Activated CD8-positive, alpha-beta T cell treated with anti-CD3 and anti-CD28 coated beads, Interleukin-2, amount 10 ng/mL, durations not matched to agents 7 days and 5 days (primary cell): ENCODE results near the gene EFHD2. TPM values are rescaled to one million over a fixed set of nuclear protein-coding genes. Genes with fewer than 3 reads are reported as not detected.
"Not testable (repeated sequence)": the region's sequence is repeated elsewhere in the genome, so short reads cannot be mapped to it uniquely, and the experiment has no call there.

ENCODE experiments used
- ATAC-seq: fragments of 150-1000 bp; cut with Tn5 transposase; one replicate; pipeline ENCODE4 v1.10.0; 2021; ENCODE audit warnings: moderate library complexity
- CTCF ChIA-PET: fragments of 350-600 bp; sonication (Branson Sonifier 250); formaldehyde crosslinking; loops from one replicate; lab custom pipeline; 2021; ENCODE audit warnings: antibody characterized with exemption; lab: Charles Lee
- POLR2A ChIA-PET: fragments of 350-600 bp; sonication (Branson Sonifier 250); formaldehyde crosslinking; loops from one replicate; lab custom pipeline; 2021; ENCODE audit warnings: antibody characterized with exemption; lab: Charles Lee
- DNase-seq: peaks from one replicate; pipeline ENCODE4 v3.0.0-alpha.2; 2020
- H3K27ac Mint-ChIP-seq: one replicate; pipeline ENCODE4 v1.8.0; 2021; ENCODE audit warnings: mild to moderate bottlenecking, mixed read lengths
- H3K27me3 Mint-ChIP-seq: one replicate; pipeline ENCODE4 v1.8.0; 2021; ENCODE audit warnings: low read depth, mixed read lengths
- H3K36me3 Mint-ChIP-seq: one replicate; pipeline ENCODE4 v1.8.0; 2021; ENCODE audit warnings: low read depth, mixed read lengths
- H3K4me1 Mint-ChIP-seq: one replicate; pipeline ENCODE4 v1.8.0; 2021; ENCODE audit warnings: low read depth, mixed read lengths
- H3K4me3 Mint-ChIP-seq: one replicate; pipeline ENCODE4 v1.8.0; 2021; ENCODE audit warnings: mild to moderate bottlenecking, mixed read lengths
- H3K9me3 Mint-ChIP-seq: one replicate; pipeline ENCODE4 v1.8.0; 2022; ENCODE audit warnings: mixed read lengths; ENCODE audit not compliant: insufficient read depth
- total RNA-seq, 2 experiments: library from RNA; stranded (reverse); gene quantifications; one replicate each; pipeline ENCODE4 v1.2.3, GENCODE V29; 2021

The EFHD2 gene
- total RNA-seq, 2 experiments from 2014 or later, result 71.0 to 71.8 TPM

GRCh38 chr1:15379151-15379550, 30.5 kb upstream of the EFHD2 start:
- POLR2A ChIA-PET, CTCF ChIA-PET, H3K9me3 Mint-ChIP-seq, H3K27ac Mint-ChIP-seq, DNase-seq, H3K36me3 Mint-ChIP-seq, H3K4me1 Mint-ChIP-seq, H3K4me3 Mint-ChIP-seq, ATAC-seq: not testable (repeated sequence)
- peaks cover 12% of the 10 kb centered on the region for H3K27me3 Mint-ChIP-seq

- peaks cover 24% of the 10 kb centered on the region for H3K27me3 Mint-ChIP-seq
- no peaks in the 10 kb centered on the region for H3K36me3 Mint-ChIP-seq
- DNase-seq, result no peak
- H3K4me1 Mint-ChIP-seq, result peaks cover 2% of the 10 kb centered on the region
- H3K4me3 Mint-ChIP-seq, result no peak overlapping the region
- no peaks in the 10 kb centered on the region for H3K9me3 Mint-ChIP-seq
- no peak for ATAC-seq
- CTCF ChIA-PET, result no interaction called here
- POLR2A ChIA-PET, result no interaction called here
- no peak overlapping the region for H3K27ac Mint-ChIP-seq
Measured at GRCh38 chr1:15380601-15381508, 28.8 kb upstream of the EFHD2 start.

- POLR2A ChIA-PET, result no interaction called here
- no peaks in the 10 kb centered on the region for H3K36me3 Mint-ChIP-seq
- CTCF ChIA-PET, result interaction anchor here (0.9 kb wide), 1 partner anchor 59 kb away, joined by 3 read pairs; no protein-coding TSS in a partner anchor
Measured at GRCh38 chr1:15381805-15382204, 27.9 kb upstream of the EFHD2 start.

GRCh38 chr1:15382601-15383518, 26.8 kb upstream of the EFHD2 start:
- CTCF ChIA-PET, result interaction anchor here (0.9 kb wide), 1 partner anchor 60 kb away, joined by 3 read pairs; no protein-coding TSS in a partner anchor
- POLR2A ChIA-PET, result interaction anchor here (0.7 kb wide), 1 partner anchor 16 kb away, joined by 3 read pairs; no protein-coding TSS in a partner anchor
- Mint-ChIP-seq H3K9me3 (no peaks in the 10 kb centered on the region), H3K4me1 (peaks cover 7% of the 10 kb centered on the region), H3K36me3 (no peaks in the 10 kb centered on the region), H3K27ac (no peak overlapping the region), H3K27me3 (peaks cover 28% of the 10 kb centered on the region), H3K4me3 (no peak overlapping the region)
- ATAC-seq (no peak), DNase-seq (no peak)

More at GRCh38 chr1:15381805-15382204, 27.9 kb upstream of the EFHD2 start:
- H3K27me3 Mint-ChIP-seq, result peaks cover 25% of the 10 kb centered on the region
- H3K9me3 Mint-ChIP-seq, result no peaks in the 10 kb centered on the region
- ATAC-seq, result no peak
- DNase-seq, result no peak
- H3K4me1 Mint-ChIP-seq, result peaks cover 7% of the 10 kb centered on the region
- H3K4me3 Mint-ChIP-seq, result no peak overlapping the region
- H3K27ac Mint-ChIP-seq, result no peak overlapping the region

GRCh38 chr1:15383810-15384209, 25.9 kb upstream of the EFHD2 start:
- POLR2A ChIA-PET, result no interaction called here
- no peak for DNase-seq
- no peak overlapping the region for H3K4me3 Mint-ChIP-seq
- H3K4me1 Mint-ChIP-seq, result peaks cover 7% of the 10 kb centered on the region
- H3K27ac Mint-ChIP-seq, result no peak overlapping the region
- no peaks in the 10 kb centered on the region for H3K9me3 Mint-ChIP-seq
- ATAC-seq, result no peak
- H3K27me3 Mint-ChIP-seq, result peaks cover 29% of the 10 kb centered on the region
- CTCF ChIA-PET, result no interaction called here
- no peaks in the 10 kb centered on the region for H3K36me3 Mint-ChIP-seq

GRCh38 chr1:15384301-15384901, 25.3 kb upstream of the EFHD2 start:
- no peak overlapping the region for H3K27ac Mint-ChIP-seq
- H3K4me1 Mint-ChIP-seq, result peaks cover 7% of the 10 kb centered on the region
- no peak overlapping the region for H3K4me3 Mint-ChIP-seq
- DNase-seq (no peak), ATAC-seq (no peak)
- POLR2A ChIA-PET, result no interaction called here
- H3K9me3 Mint-ChIP-seq, result no peaks in the 10 kb centered on the region
- CTCF ChIA-PET, result no interaction called here
- no peaks in the 10 kb centered on the region for H3K36me3 Mint-ChIP-seq
- peaks cover 29% of the 10 kb centered on the region for H3K27me3 Mint-ChIP-seq

- H3K4me1 Mint-ChIP-seq, result peaks cover 7% of the 10 kb centered on the region
- H3K27ac Mint-ChIP-seq, result no peak overlapping the region
- H3K4me3 Mint-ChIP-seq, result no peak overlapping the region
- H3K9me3 Mint-ChIP-seq, result no peaks in the 10 kb centered on the region
- no peaks in the 10 kb centered on the region for H3K36me3 Mint-ChIP-seq
- no peak for ATAC-seq
- peaks cover 27% of the 10 kb centered on the region for H3K27me3 Mint-ChIP-seq
- DNase-seq, result no peak
- ChIA-PET POLR2A (no interaction called here), CTCF (interaction anchor here (1.4 to 1.5 kb wide), 2 partner anchors 53 to 61 kb away, joined by 3 to 4 read pairs; partner anchors contain the start of gene CTRC)
Measured at GRCh38 chr1:15385420-15385819, 24.3 kb upstream of the EFHD2 start.

GRCh38 chr1:15386164-15386749, 23.4 kb upstream of the EFHD2 start:
- CTCF ChIA-PET, result interaction anchor here (0.8 to 1.5 kb wide), 4 partner anchors 10 to 62 kb away, joined by 3 to 4 read pairs (median 3); partner anchors contain the start of gene CTRC
- H3K4me3 Mint-ChIP-seq, result no peak overlapping the region
- DNase-seq, result peak; percentile 22
- POLR2A ChIA-PET, result no interaction called here
- peaks cover 7% of the 10 kb centered on the region for H3K4me1 Mint-ChIP-seq
- peaks cover 27% of the 10 kb centered on the region for H3K27me3 Mint-ChIP-seq
- no peaks in the 10 kb centered on the region for H3K9me3 Mint-ChIP-seq
- H3K36me3 Mint-ChIP-seq, result no peaks in the 10 kb centered on the region
- H3K27ac Mint-ChIP-seq, result no peak overlapping the region
- no peak for ATAC-seq

- peaks cover 26% of the 10 kb centered on the region for H3K27me3 Mint-ChIP-seq
- peaks cover 7% of the 10 kb centered on the region for H3K4me1 Mint-ChIP-seq
- DNase-seq (no peak), ATAC-seq (no peak)
- CTCF ChIA-PET, result no interaction called here
- H3K36me3 Mint-ChIP-seq, result no peaks in the 10 kb centered on the region
- H3K27ac Mint-ChIP-seq, result no peak overlapping the region
- POLR2A ChIA-PET, result no interaction called here
- H3K4me3 Mint-ChIP-seq, result no peak overlapping the region
- H3K9me3 Mint-ChIP-seq, result no peaks in the 10 kb centered on the region
Measured at GRCh38 chr1:15388201-15388880, 21.3 kb upstream of the EFHD2 start.

GRCh38 chr1:15389828-15390227, 19.9 kb upstream of the EFHD2 start:
- H3K4me1 Mint-ChIP-seq, CTCF ChIA-PET, H3K4me3 Mint-ChIP-seq, H3K27ac Mint-ChIP-seq, H3K9me3 Mint-ChIP-seq, ATAC-seq, H3K36me3 Mint-ChIP-seq, DNase-seq, POLR2A ChIA-PET: not testable (repeated sequence)
- peaks cover 19% of the 10 kb centered on the region for H3K27me3 Mint-ChIP-seq

GRCh38 chr1:15390667-15391066, 19.0 kb upstream of the EFHD2 start:
- CTCF ChIA-PET, result no interaction called here
- POLR2A ChIA-PET, result no interaction called here
- no peaks in the 10 kb centered on the region for H3K36me3 Mint-ChIP-seq
- H3K27me3 Mint-ChIP-seq, result peaks cover 13% of the 10 kb centered on the region
- no peaks in the 10 kb centered on the region for H3K9me3 Mint-ChIP-seq
- DNase-seq, result no peak
- no peak for ATAC-seq
- H3K4me3 Mint-ChIP-seq, result no peak overlapping the region
- H3K4me1 Mint-ChIP-seq, result peaks cover 7% of the 10 kb centered on the region
- H3K27ac Mint-ChIP-seq, result no peak overlapping the region
